GM23338 (cell line): ENCODE data around the gene DENND5B. TPM values are rescaled to one million over a fixed set of nuclear protein-coding genes. Genes with fewer than 3 reads are reported as not detected.

Source experiments
- ATAC-seq: fragments of 200-7000 bp; cut with Tn5 transposase; 3 replicates; pipeline ENCODE4 v1.9.1; 2020
- DNase-seq: peaks from one replicate; pipeline ENCODE4 v3.0.0-alpha.2; 2015; ENCODE audit warnings: low spot score
- H2AFZ ChIP-seq: fragments of 200-600 bp; sonication (generic); 2 replicates; pipeline ENCODE4 v1.8.0; 2016; ENCODE audit warnings: antibody characterized with exemption, mild to moderate bottlenecking, moderate library complexity
- H3F3A ChIP-seq: fragments of 200-600 bp; sonication (generic); replicated peaks from 2 replicates; pipeline ENCODE4 v1.8.0; 2017; ENCODE audit warnings: antibody characterized with exemption, mixed run types, low read depth
- H3K27ac ChIP-seq: fragments of 200-600 bp; sonication (generic); 2 replicates; pipeline ENCODE4 v1.6.1; 2016; ENCODE audit warnings: low read depth
- H3K27me3 ChIP-seq: fragments of 200-600 bp; sonication (generic); 2 replicates; pipeline ENCODE4 v1.8.0; 2016; ENCODE audit warnings: mild to moderate bottlenecking, mixed run types, moderate library complexity; ENCODE audit not compliant: insufficient read depth
- H3K36me3 ChIP-seq: fragments of 200-600 bp; sonication (generic); 2 replicates; pipeline ENCODE4 v1.8.0; 2016; ENCODE audit warnings: mild to moderate bottlenecking; ENCODE audit not compliant: insufficient read depth
- H3K4me1 ChIP-seq: fragments of 200-600 bp; sonication (generic); 2 replicates; pipeline ENCODE4 v1.8.0; 2016; ENCODE audit warnings: mild to moderate bottlenecking, moderate library complexity; ENCODE audit not compliant: insufficient read depth
- H3K4me2 ChIP-seq: fragments of 200-600 bp; sonication (generic); 2 replicates; pipeline ENCODE4 v1.7.1; 2017; ENCODE audit warnings: mixed run types
- H3K4me3 ChIP-seq: fragments of 200-600 bp; sonication (generic); 2 replicates; pipeline ENCODE4 v1.6.1; 2016; ENCODE audit warnings: mixed run types
- H3K79me2 ChIP-seq: fragments of 200-600 bp; sonication (generic); replicated peaks from 2 replicates; pipeline ENCODE4 v1.8.0; 2017; ENCODE audit warnings: mild to moderate bottlenecking; ENCODE audit not compliant: insufficient read depth
- H3K9me2 ChIP-seq: fragments of 200-600 bp; sonication (generic); 2 replicates; pipeline ENCODE4 v1.8.0; 2017; ENCODE audit not compliant: insufficient read depth
- H4K20me1 ChIP-seq: fragments of 200-600 bp; sonication (generic); replicated peaks from 2 replicates; pipeline ENCODE4 v1.8.0; 2017; ENCODE audit warnings: mild to moderate bottlenecking; ENCODE audit not compliant: insufficient read depth
- H3K27ac Mint-ChIP-seq: 2 replicates; pipeline ENCODE4 v1.8.0; 2020; ENCODE audit warnings: inconsistent platforms, mild to moderate bottlenecking, moderate library complexity, mixed read lengths
- H3K27me3 Mint-ChIP-seq: 3 replicates; pipeline ENCODE4 v1.8.0; 2022; ENCODE audit warnings: low read depth, mild to moderate bottlenecking, moderate library complexity, mixed read lengths, inconsistent platforms; ENCODE audit not compliant: insufficient read depth, poor library complexity
- H3K36me3 Mint-ChIP-seq: 3 replicates; pipeline ENCODE4 v1.8.0; 2021; ENCODE audit warnings: low read depth, mild to moderate bottlenecking, inconsistent platforms, moderate library complexity, mixed read lengths
- H3K4me1 Mint-ChIP-seq: 3 replicates; pipeline ENCODE4 v1.8.0; 2020; ENCODE audit warnings: mild to moderate bottlenecking, inconsistent platforms, mixed read lengths
- H3K4me3 Mint-ChIP-seq: 3 replicates; pipeline ENCODE4 v1.8.0; 2021; ENCODE audit warnings: moderate library complexity, mild to moderate bottlenecking, inconsistent platforms, mixed read lengths
- H3K9me3 Mint-ChIP-seq: 3 replicates; pipeline ENCODE4 v1.8.0; 2020; ENCODE audit warnings: moderate library complexity, mild to moderate bottlenecking, inconsistent platforms, mixed read lengths
- CREB1 ChIP-seq: fragments of 250-450 bp; sonication (Bioruptor Pico); IDR thresholded peaks from 2 replicates; pipeline ENCODE4 v1.5.0; 2020; ENCODE audit warnings: low read depth, mild to moderate bottlenecking, moderate library complexity
- CTCF ChIP-seq, 2 experiments: fragments of 200-600 bp in 1 of 2; sonication (generic) in 1 of 2; conservative IDR thresholded peaks; 2 replicates each; pipeline versions ENCODE4 v1.5.1 to v1.6.1; 2016 to 2017; ENCODE audit warnings: antibody characterized with exemption in 2 of 2, low read depth in 2 of 2, mild to moderate bottlenecking in 2 of 2, moderate library complexity in 1 of 2
- ETS1 ChIP-seq: IDR thresholded peaks from 2 replicates; pipeline ENCODE4 v1.6.1; 2016; ENCODE audit warnings: antibody characterized with exemption
- EZH2phosphoT487 ChIP-seq: fragments of 200-600 bp; sonication (generic); IDR thresholded peaks from one replicate; pipeline ENCODE4 v1.8.1; 2018; ENCODE audit warnings: antibody characterized with exemption; ENCODE audit not compliant: unreplicated experiment
- NANOG ChIP-seq: IDR thresholded peaks from 2 replicates; pipeline ENCODE4 v1.6.1; 2016; ENCODE audit warnings: antibody characterized with exemption, borderline replicate concordance
- POLR2AphosphoS5 ChIP-seq: IDR thresholded peaks from 2 replicates; pipeline ENCODE4 v1.6.1; 2016; ENCODE audit warnings: antibody characterized with exemption, low read depth
- STAT1 ChIP-seq: IDR thresholded peaks from one replicate; pipeline ENCODE4 v1.6.1; 2016; ENCODE audit warnings: antibody characterized with exemption; ENCODE audit not compliant: unreplicated experiment
- ZNF114 ChIP-seq: fragments of 250-450 bp; sonication (Bioruptor Pico); IDR thresholded peaks from 2 replicates; pipeline ENCODE4 v1.5.0; 2020; ENCODE audit warnings: mild to moderate bottlenecking, moderate library complexity
- polyA plus RNA-seq: library from polyadenylated mRNA; unstranded; fragments of >200 nt; fragmentation: Nextera tagmentation; extraction: Ambion mirVana; gene quantifications from 2 replicates; pipeline ENCODE4 v1.2.1, GENCODE V29; 2016
- total RNA-seq: library from RNA; depleted of rRNA; stranded (reverse); fragments of >200 nt; shearing (Covaris generic); gene quantifications from 2 replicates; pipeline ENCODE4 v1.2.3, GENCODE V29; 2014

DENND5B gene
- total and polyA plus RNA-seq, 2 experiments from 2014 or later, result 6.5 to 17.2 TPM

GRCh38 chr12:31600750-31601149, 9.8 kb upstream of the DENND5B start (continued):
- no peak for TF ChIP-seq ETS1

- Histone ChIP-seq H3K4me3 (no peak overlapping the region), H4K20me1 (no peaks in the 10 kb centered on the region), H3K36me3 (no peaks in the 10 kb centered on the region), H3K79me2 (no peaks in the 10 kb centered on the region), H3K27me3 (no peaks in the 10 kb centered on the region), H3K4me2 (no peak overlapping the region), H2AFZ (no peak overlapping the region), H3F3A (no peaks in the 10 kb centered on the region), H3K4me1 (no peaks in the 10 kb centered on the region), H3K9me2 (no peaks in the 10 kb centered on the region), H3K27ac (no peak overlapping the region)
- peaks cover 3% of the 10 kb centered on the region for H3K27me3 Mint-ChIP-seq
- no peak overlapping the region for H3K27ac Mint-ChIP-seq
- no peak overlapping the region for H3K4me3 Mint-ChIP-seq
- peak; percentile 85 for DNase-seq
- no peaks in the 10 kb centered on the region; the same call in 2 of the 3 replicates for H3K4me1 Mint-ChIP-seq
- H3K36me3 Mint-ChIP-seq, result no peaks in the 10 kb centered on the region
- TF ChIP-seq CTCF (conservative IDR thresholded peaks at IDR 0.05; ENCODE audit: low read depth in 2 of 2) (peak; percentile 67 to 74), ETS1 (no peak), EZH2phosphoT487 (no peak), ZNF114 (CRISPR knock-in tag) (no peak), NANOG (no peak)
- H3K9me3 Mint-ChIP-seq, result no peaks in the 10 kb centered on the region
- ATAC-seq, result peak; percentile 92
Observed at GRCh38 chr12:31600252-31600651, 9.3 kb upstream of the DENND5B start.

GRCh38 chr12:31599053-31599452, 8.1 kb upstream of the DENND5B start:
- ATAC-seq (no peak), DNase-seq (no peak)
- H3K36me3 ChIP-seq, result no peaks in the 10 kb centered on the region
- peaks cover 3% of the 10 kb centered on the region for H3K27me3 Mint-ChIP-seq
- no peak overlapping the region for H2AFZ ChIP-seq
- H3K4me2 ChIP-seq, result no peak overlapping the region
- no peaks in the 10 kb centered on the region; the same call in 2 of the 3 replicates for H3K4me1 Mint-ChIP-seq
- H3K27ac Mint-ChIP-seq, result no peak overlapping the region
- H3K9me2 ChIP-seq, result no peaks in the 10 kb centered on the region
- no peaks in the 10 kb centered on the region for H3K27me3 ChIP-seq
- H3K4me3 ChIP-seq, result no peak overlapping the region
- H3K27ac ChIP-seq, result no peak overlapping the region
- no peaks in the 10 kb centered on the region for H3K9me3 Mint-ChIP-seq
- no peaks in the 10 kb centered on the region for H4K20me1 ChIP-seq
- H3K36me3 Mint-ChIP-seq, result no peaks in the 10 kb centered on the region
- H3K79me2 ChIP-seq, result no peaks in the 10 kb centered on the region
- H3K4me3 Mint-ChIP-seq, result no peak overlapping the region
- H3F3A ChIP-seq, result no peaks in the 10 kb centered on the region
- H3K4me1 ChIP-seq, result no peaks in the 10 kb centered on the region
- TF ChIP-seq POLR2AphosphoS5 (no peak), STAT1 (no peak), CREB1 (CRISPR knock-in tag) (no peak), NANOG (no peak), ETS1 (no peak), EZH2phosphoT487 (no peak)
